Measurements from ENCODE around the gene RPH3AL. TPM values are rescaled to one million over a fixed set of nuclear protein-coding genes. Genes with fewer than 3 reads are reported as not detected.
"Not testable (repeated sequence)": the region's sequence is repeated elsewhere in the genome, so short reads cannot be mapped to it uniquely, and the experiment has no call there.

RPH3AL gene
- total and polyA plus RNA-seq, 5 donors, result 4.7 to 11.5 (median 9.1) TPM

DNA sequence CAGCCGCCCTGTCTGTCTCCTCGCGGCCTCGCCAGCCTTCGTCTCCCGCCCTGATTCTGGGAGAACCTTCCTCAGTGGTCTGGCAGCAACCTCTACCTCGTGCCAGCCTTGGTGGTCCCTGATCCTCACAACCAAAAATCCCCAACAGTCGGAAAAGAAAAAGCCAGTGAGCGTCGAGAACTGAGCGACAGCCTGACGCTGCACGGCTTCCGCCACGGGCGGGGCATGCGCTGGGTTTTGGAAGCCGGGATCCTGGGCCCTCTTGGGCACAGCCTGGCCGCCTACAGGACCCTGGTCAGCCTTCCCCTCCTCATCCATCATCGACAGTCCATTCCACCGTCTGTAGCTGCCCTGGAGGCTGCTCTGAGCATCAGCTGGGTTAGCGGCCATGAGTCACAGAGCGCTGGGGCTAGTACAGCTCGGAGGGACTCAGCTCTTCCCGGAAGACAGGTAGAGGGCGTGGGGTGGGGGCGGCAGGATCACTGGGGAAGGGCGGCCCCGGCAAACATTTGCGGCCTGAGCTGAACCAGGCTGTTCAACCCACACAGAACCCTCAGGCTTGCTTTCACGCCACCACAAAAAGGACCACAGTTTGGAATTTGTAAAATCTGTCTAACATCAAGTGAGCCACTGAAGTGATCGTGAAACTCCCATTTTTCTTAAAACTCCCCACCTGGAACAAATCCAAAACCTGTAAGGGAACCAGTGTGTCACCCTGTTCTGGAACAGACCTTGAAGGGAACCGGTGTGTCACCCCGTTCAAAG lies 115.8 kb downstream of the RPH3AL start:
- H3K27me3 ChIP-seq (ENCODE audit: control insufficient read depth, insufficient read depth), result no peaks in the 10 kb centered on the region
- 90% methylated on average over 34 of the region's 34 CpGs for WGBS
- H3K9me3 ChIP-seq (ENCODE audit: control insufficient read depth, low read length), result no peaks in the 10 kb centered on the region
- DNase-seq (peak; percentile 6 to 39 (median 28)), ATAC-seq (no peak)
- no peak overlapping the region for H3K4me3 ChIP-seq (ENCODE audit: low read length)
- H3K27ac ChIP-seq (ENCODE audit: low read length), result no peak overlapping the region
- intact Hi-C loops (cut with DNase I), result no loop called here
- H3K4me1 ChIP-seq (ENCODE audit: control insufficient read depth, insufficient read depth, low read length), result no peaks in the 10 kb centered on the region

DNA sequence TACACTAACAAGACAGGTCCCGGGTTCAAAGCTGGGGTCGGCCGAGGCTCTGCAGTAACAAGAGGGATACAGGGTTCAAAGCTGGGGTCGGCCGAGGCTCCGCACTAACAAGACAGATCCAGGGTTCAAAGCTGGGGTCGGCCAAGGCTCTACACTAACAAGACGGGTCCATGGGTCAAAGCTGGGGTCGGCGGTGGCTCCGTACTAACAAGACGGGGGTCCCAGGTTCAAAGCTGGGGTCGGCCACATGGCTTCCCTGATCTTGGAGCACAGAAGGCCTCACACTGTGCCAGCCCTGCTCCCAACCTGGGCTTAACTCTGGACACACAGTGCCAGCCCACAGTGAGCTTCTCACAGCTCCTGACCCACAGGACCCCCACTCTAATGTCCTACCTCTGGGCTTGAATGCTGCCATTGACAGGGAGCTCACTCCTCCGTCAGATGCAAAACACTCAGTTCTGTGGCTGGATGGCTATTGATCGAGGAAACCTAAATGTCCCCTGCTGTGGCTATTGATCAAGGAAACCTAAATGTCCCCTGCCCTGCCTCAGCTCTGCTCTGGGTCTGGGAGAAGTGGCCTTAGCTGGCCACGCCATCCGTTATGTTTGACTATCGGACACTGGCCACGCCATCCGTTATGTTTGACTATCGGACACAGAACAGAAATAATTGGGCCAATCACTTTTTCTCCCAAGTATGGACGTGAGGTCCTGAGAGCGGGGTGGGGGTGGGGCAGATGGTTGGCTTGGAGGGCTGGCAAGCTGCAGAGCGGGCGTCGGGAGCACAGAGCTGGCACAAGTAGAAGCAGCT lies 116.6 kb downstream of the RPH3AL start:
- intact Hi-C loops (cut with DNase I), result no loop called here
- Histone ChIP-seq H3K27me3 (ENCODE audit: control insufficient read depth, insufficient read depth) (no peaks in the 10 kb centered on the region), H3K9me3 (ENCODE audit: control insufficient read depth, low read length) (no peaks in the 10 kb centered on the region), H3K4me1 (ENCODE audit: control insufficient read depth, insufficient read depth, low read length) (no peaks in the 10 kb centered on the region), H3K4me3 (ENCODE audit: low read length) (no peak overlapping the region), H3K27ac (ENCODE audit: low read length) (no peak overlapping the region)
- peak; percentile 7 to 37 (median 15) for DNase-seq
- no peak for ATAC-seq
- 97% methylated on average over 26 of the region's 26 CpGs for WGBS

DNA sequence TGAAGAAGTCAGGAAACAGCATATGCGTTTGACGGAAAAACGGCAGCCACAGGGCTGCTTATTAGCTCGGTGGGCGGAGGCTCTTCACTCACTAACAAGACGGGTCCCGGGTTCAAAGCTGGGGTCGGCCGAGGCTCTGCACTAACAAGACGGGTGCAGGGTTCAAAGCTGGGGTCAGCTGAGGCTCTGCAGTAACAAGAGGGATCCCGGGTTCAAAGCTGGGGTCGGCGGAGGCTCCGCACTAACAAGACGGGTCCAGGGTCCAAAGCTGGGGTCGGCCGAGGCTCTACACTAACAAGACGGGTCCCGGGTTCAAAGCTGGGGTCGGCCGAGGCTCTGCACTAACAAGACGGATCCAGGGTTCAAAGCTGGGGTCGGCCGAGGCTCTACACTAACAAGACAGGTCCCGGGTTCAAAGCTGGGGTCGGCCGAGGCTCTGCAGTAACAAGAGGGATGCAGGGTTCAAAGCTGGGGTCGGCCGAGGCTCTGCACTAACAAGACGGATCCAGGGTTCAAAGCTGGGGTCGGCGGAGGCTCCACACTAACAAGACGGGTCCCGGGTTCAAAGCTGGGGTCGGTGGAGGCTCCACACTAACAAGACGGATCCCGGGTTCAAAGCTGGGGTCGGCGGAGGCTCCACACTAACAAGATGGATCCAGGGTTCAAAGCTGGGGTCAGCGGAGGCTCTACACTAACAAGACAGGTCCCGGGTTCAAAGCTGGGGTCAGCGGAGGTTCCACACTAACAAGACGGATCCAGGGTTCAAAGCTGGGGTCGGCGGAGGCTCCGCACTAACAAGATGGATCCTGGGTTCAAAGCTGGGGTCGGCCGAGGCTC lies 117.4 kb downstream of the RPH3AL start:
- intact Hi-C loops (cut with DNase I); H3K4me1 ChIP-seq (ENCODE audit: control insufficient read depth, insufficient read depth, low read length); ATAC-seq; H3K27me3 ChIP-seq (ENCODE audit: control insufficient read depth, insufficient read depth); H3K9me3 ChIP-seq (ENCODE audit: control insufficient read depth, low read length); H3K4me3 ChIP-seq (ENCODE audit: low read length); H3K27ac ChIP-seq (ENCODE audit: low read length): not testable (repeated sequence)
- WGBS, result 89% methylated on average over 48 of the region's 48 CpGs
- DNase-seq, result peak; percentile 4 to 24 (median 22)

DNA sequence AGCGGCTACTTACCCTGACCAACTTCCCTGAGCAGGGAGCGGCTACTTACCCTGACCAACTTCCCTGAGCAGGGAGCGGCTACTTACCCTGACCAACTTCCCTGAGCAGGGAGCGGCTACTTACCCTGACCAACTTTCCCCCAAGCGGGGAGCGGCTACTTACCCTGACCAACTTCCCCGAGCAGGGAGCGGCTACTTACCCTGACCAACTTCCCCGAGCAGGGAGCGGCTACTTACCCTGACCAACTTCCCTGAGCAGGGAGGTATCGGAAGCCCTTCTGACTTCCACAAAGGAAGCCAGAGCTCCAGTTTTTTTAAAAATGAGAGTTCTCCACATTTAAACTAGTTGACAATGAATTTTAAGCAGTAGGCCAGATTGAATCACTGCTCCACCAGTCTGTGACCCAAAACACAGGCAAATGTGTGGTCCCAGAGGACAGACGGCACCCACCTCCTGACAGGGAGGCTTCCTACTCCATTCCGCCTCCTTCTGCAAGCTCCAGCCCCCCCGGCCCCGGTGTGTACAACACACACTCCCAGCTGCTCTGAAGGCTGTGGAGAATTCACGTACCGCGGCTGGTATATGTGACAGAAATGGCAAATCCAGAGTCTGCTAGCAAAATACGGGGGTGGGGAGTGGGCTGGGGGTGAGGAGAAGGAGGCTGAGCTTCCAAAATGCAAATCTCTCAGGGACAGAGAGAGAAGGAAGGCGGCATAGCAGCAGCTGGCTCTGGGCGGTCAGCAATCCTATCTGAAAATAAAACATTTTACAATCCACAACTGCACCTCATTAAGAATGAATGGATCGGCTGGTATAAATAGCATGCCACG lies 118.2 kb downstream of the RPH3AL start:
- H3K27me3 ChIP-seq (ENCODE audit: control insufficient read depth, insufficient read depth); H3K9me3 ChIP-seq (ENCODE audit: control insufficient read depth, low read length); intact Hi-C loops (cut with DNase I); ATAC-seq; H3K4me1 ChIP-seq (ENCODE audit: control insufficient read depth, insufficient read depth, low read length): not testable (repeated sequence)
- Histone ChIP-seq H3K27ac (ENCODE audit: low read length) (peak overlapping the region; percentile 53), H3K4me3 (ENCODE audit: low read length) (peak overlapping the region; percentile 9)
- 58% methylated on average over 21 of the region's 23 CpGs for WGBS
- peak in 2 of 3 donors; percentile 36 to 42 for DNase-seq

DNA sequence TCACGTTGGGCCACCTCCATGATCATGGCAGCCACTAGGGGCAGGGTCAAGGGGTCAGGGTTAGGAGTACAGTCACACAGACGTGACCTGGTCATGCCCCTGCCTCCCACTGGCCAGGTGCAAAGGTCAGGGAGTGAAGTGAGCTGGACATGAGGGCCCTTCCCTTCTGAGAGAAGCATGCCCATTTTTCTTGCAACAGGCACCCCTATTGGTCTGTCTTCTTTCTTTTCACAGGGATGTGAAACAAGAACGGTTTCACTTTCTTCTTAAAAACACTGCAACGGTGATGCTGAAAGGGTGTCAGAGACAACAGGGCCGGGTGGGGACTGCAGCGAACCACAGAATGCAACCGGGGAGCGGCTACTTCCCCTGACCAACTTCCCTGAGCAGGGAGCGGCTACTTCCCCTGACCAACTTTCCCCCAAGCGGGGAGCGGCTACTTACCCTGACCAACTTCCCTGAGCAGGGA lies 119.1 kb downstream of the RPH3AL start:
- intact Hi-C loops (cut with DNase I), result no loop called here
- H3K27ac ChIP-seq (ENCODE audit: low read length), result peak overlapping the region; percentile 34
- H3K27me3 ChIP-seq (ENCODE audit: control insufficient read depth, insufficient read depth), result no peaks in the 10 kb centered on the region
- 64% methylated on average over 11 of the region's 11 CpGs for WGBS
- peak; percentile 37 to 51 (median 44) for DNase-seq
- no peaks in the 10 kb centered on the region for H3K4me1 ChIP-seq (ENCODE audit: control insufficient read depth, insufficient read depth, low read length)
- no peak overlapping the region for H3K4me3 ChIP-seq (ENCODE audit: low read length)
- no peaks in the 10 kb centered on the region for H3K9me3 ChIP-seq (ENCODE audit: control insufficient read depth, low read length)
- peak in 1 of 2 donors; percentile 31 for ATAC-seq

DNA sequence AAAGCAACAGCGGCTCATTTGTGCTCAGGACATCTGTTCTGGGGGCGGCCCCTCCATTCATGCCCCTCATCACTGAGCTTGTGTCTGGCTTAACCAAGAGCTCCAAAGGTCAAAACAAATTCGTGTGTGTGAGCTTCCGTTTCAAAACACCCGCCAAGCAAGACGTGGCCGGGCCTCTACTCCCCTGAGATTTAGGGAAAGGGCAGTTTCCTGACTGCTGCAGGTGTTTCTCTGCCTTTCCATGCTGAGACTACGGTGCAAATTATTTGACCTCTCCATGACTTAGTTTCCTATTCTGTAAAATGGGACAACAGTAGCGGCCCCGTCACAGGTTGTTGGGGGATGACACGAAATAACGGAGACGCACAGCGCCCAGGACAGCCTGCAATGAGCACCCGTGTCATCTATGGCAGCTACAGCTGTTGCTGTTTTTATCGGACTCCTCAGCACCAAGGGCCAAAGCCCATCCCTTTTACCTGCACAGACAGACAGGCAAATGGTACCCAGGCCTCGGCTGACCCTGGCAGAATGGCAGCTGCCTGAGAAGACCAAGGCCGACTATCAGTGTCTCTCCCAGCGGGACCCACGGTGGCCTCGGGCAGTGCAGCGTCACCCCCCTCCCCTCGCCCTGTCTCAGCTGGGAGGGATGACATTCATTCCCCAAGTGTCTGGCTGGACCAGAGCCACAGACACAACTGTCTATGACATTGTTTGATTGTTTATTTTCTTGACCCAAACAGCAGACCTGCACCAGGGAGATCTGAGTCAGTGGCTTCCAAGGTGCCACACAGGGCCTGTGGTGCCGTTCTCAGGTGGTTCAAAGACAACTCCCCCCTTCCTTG lies 120.4 kb downstream of the RPH3AL start:
- ATAC-seq (peak in 1 of 2 donors; percentile 15), DNase-seq (peak in 2 of 3 donors; percentile 19 to 28)
- H3K27ac ChIP-seq (ENCODE audit: low read length), result no peak overlapping the region
- 72% methylated on average over 24 of the region's 24 CpGs for WGBS
- H3K9me3 ChIP-seq (ENCODE audit: control insufficient read depth, low read length), result no peaks in the 10 kb centered on the region
- H3K4me3 ChIP-seq (ENCODE audit: low read length), result no peak overlapping the region
- H3K27me3 ChIP-seq (ENCODE audit: control insufficient read depth, insufficient read depth), result no peaks in the 10 kb centered on the region
- intact Hi-C loops (cut with DNase I), result no loop called here
- no peaks in the 10 kb centered on the region for H3K4me1 ChIP-seq (ENCODE audit: control insufficient read depth, insufficient read depth, low read length)

DNA sequence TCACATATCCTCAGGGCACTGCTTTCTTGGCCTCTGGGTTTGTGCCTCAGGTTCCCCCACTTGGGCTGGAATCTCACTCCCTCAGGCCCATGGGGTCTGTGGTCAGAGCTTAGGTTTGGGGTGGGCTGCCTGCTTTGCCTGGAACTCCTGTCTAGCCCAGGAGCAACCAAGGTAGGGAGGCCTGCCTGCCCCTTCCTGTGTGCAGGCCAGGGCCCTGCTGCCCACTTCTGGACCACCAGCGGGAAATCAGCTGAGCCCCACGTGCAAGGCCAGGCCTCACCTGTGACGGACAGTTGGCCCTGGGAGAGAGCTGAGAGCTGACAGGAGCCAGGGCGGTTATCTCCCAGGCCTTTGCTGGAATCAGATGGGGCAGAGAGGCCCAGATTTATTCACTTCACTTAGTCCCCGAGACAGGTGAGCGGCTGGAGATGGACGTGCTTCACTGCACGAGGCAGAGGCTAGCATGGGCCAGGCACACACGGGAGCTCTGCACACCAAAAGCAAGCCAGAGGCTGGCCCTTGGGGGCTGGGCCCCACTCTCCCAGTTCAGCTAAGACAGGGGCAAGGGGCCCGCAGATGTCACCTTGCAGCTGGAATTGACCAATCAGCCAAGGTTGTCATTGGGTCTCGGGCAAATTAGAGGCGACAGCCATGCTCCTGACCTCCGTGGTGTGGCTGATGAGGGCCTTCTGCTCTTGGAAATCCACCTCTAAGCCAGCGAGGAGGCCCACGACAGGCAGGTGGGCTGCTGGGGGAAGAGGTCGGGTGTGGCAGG lies 121.2 kb downstream of the RPH3AL start:
- H3K4me3 ChIP-seq (ENCODE audit: low read length), result no peak overlapping the region
- DNase-seq (peak in 2 of 3 donors; percentile 27 to 32), ATAC-seq (no peak)
- WGBS, result 82% methylated on average over 16 of the region's 16 CpGs
- H3K9me3 ChIP-seq (ENCODE audit: control insufficient read depth, low read length), result no peaks in the 10 kb centered on the region
- no peak overlapping the region for H3K27ac ChIP-seq (ENCODE audit: low read length)
- H3K27me3 ChIP-seq (ENCODE audit: control insufficient read depth, insufficient read depth), result no peaks in the 10 kb centered on the region
- intact Hi-C loops (cut with DNase I), result no loop called here
- no peaks in the 10 kb centered on the region for H3K4me1 ChIP-seq (ENCODE audit: control insufficient read depth, insufficient read depth, low read length)

DNA sequence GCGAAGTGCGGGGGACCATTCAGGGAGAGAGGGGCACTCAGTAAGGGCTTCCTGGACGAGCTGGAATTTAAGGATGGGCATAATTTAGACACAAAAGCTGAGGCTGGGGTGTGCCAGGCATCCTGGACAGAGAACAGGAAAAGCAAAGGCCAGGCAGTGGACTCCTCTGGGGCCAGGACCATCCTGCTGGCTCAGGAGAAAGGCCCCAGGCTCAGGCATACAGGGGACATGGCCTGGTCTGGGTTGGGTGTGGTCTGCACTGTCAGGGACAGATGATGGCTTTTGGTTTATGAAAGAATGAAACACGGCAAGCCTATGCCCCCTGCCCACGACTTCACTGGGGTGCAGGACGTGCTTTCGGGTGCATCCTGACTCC lies 122.2 kb downstream of the RPH3AL start:
- no peak overlapping the region for H3K27ac ChIP-seq (ENCODE audit: low read length)
- no peaks in the 10 kb centered on the region for H3K4me1 ChIP-seq (ENCODE audit: control insufficient read depth, insufficient read depth, low read length)
- H3K27me3 ChIP-seq (ENCODE audit: control insufficient read depth, insufficient read depth), result no peaks in the 10 kb centered on the region
- H3K4me3 ChIP-seq (ENCODE audit: low read length), result no peak overlapping the region
- WGBS, result 90% methylated on average over 7 of the region's 7 CpGs
- ATAC-seq (no peak), DNase-seq (peak in 2 of 3 donors; percentile 24 to 31)
- H3K9me3 ChIP-seq (ENCODE audit: control insufficient read depth, low read length), result no peaks in the 10 kb centered on the region
- intact Hi-C loops (cut with DNase I), result no loop called here

DNA sequence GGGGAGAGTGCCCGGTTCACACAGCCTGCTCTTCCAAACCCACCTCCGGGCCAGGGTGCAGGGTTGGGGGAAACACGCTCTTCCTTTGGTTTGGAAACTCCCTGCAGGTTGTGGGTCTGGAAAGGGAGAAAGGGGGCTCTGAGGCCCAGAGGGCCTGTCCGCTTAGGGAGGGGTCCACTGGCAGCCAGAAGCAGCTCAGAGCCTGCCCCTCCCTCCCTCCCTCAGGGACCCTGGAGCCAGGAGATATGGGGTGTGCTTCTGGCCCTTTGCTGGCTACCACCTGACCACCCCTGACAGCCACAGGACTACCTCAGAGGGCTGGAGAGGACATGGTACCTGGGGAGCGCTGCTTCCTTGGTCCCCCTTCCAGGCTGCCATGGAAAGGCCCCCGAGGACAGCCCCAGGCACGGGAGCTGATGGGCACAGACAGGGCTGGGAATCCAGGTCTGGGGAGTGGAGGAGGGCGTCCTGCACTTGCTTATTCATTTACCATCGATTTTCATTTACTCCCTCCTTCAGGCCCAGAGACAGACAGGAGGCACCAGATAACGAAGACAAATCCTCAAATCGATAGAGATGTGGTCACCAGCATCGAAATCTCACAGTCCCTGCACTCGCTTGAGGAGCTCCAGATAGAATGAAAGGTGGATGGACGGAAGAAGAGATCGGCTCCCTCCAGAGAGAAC lies 122.8 kb downstream of the RPH3AL start:
- peak in 2 of 3 donors; percentile 16 to 39 for DNase-seq
- ATAC-seq, result no peak
- intact Hi-C loops (cut with DNase I), result no loop called here
- Histone ChIP-seq H3K27ac (ENCODE audit: low read length) (no peak overlapping the region), H3K27me3 (ENCODE audit: control insufficient read depth, insufficient read depth) (no peaks in the 10 kb centered on the region), H3K4me1 (ENCODE audit: control insufficient read depth, insufficient read depth, low read length) (no peaks in the 10 kb centered on the region), H3K4me3 (ENCODE audit: low read length) (no peak overlapping the region), H3K9me3 (ENCODE audit: control insufficient read depth, low read length) (no peaks in the 10 kb centered on the region)
- 85% methylated on average over 15 of the region's 15 CpGs for WGBS

All from right cardiac atrium (tissue), 5 donors.